A673 (cell line): ENCODE measurements around the gene ZNF827. TPM values are rescaled to one million over a fixed set of nuclear protein-coding genes. Genes with fewer than 3 reads are reported as not detected.

ENCODE experiments used
- BruUV-seq: library from RNA; stranded (reverse); fragments of 400-500 nt; replicated peaks from 2 replicates; lab custom pipeline; 2021; lab: Mats Ljungman, UMichigan
- CTCF ChIA-PET: fragments of 300-600 bp; sonication (Branson Sonifier 250); formaldehyde crosslinking; loops from one replicate; lab custom pipeline; 2022; ENCODE audit warnings: antibody characterized with exemption; lab: Charles Lee
- POLR2A ChIA-PET: fragments of 300-600 bp; sonication (Branson Sonifier 250); formaldehyde crosslinking; loops from one replicate; lab custom pipeline; 2022; ENCODE audit warnings: antibody characterized with exemption; ENCODE audit not compliant: low non-redundant PET; lab: Charles Lee
- DNase-seq: peaks from one replicate; pipeline ENCODE4 v3.0.0-alpha.2; 2015; ENCODE audit warnings: low spot score
- H3K27ac ChIP-seq: fragments of 200-600 bp; sonication (generic); 2 replicates; pipeline ENCODE4 v1.5.1; 2016; ENCODE audit warnings: mixed run types, low read depth, mild to moderate bottlenecking, mixed read lengths, antibody characterized with exemption, low read length; ENCODE audit not compliant: poor library complexity, severe bottlenecking
- H3K27me3 ChIP-seq: fragments of 200-600 bp; sonication (generic); replicated peaks from 2 replicates; pipeline ENCODE4 v1.6.1; 2017; ENCODE audit warnings: mixed run types, low read depth, mild to moderate bottlenecking, mixed read lengths, antibody characterized with exemption, low read length; ENCODE audit not compliant: insufficient read depth, poor library complexity
- H3K36me3 ChIP-seq: fragments of 200-600 bp; sonication (generic); 2 replicates; pipeline ENCODE4 v1.6.1; 2016; ENCODE audit warnings: mixed run types, mild to moderate bottlenecking, mixed read lengths, antibody characterized with exemption, low read length; ENCODE audit not compliant: insufficient read depth, poor library complexity, severe bottlenecking
- H3K4me1 ChIP-seq: fragments of 200-600 bp; sonication (generic); 2 replicates; pipeline ENCODE4 v1.6.1; 2017; ENCODE audit warnings: mixed run types, mild to moderate bottlenecking, mixed read lengths, antibody characterized with exemption, low read length; ENCODE audit not compliant: insufficient read depth, poor library complexity, severe bottlenecking
- H3K4me3 ChIP-seq: fragments of 200-600 bp; sonication (generic); 2 replicates; pipeline ENCODE4 v1.5.1; 2016; ENCODE audit warnings: low read depth, mixed run types, mild to moderate bottlenecking, mixed read lengths, low read length; ENCODE audit not compliant: poor library complexity, severe bottlenecking
- H3K9me3 ChIP-seq: fragments of 200-600 bp; sonication (generic); 2 replicates; pipeline ENCODE4 v1.6.1; 2016; ENCODE audit warnings: mixed run types, low read depth, mild to moderate bottlenecking, mixed read lengths, antibody characterized with exemption, low read length; ENCODE audit not compliant: poor library complexity, severe bottlenecking
- EZH2 ChIP-seq: fragments of 200-600 bp; sonication (generic); IDR thresholded peaks from 2 replicates; pipeline ENCODE4 v1.6.1; 2017; ENCODE audit warnings: borderline replicate concordance, low read depth, mild to moderate bottlenecking, mixed read lengths, antibody characterized with exemption, low read length; ENCODE audit not compliant: poor library complexity, severe bottlenecking
- intact Hi-C: fragments of 100-400 bp; cut with micrococcal nuclease; formaldehyde crosslinking; loops from one replicate; pipeline ENCODE4 v1.10.0; 2022; ENCODE audit not compliant: unreplicated experiment
- total RNA-seq: library from RNA; stranded (reverse); gene quantifications from 2 replicates; pipeline ENCODE4 v1.2.3, GENCODE V29; 2021
- TF ChIP-seq, protein P1 (sequence below): fragments of 300-800, 200-600 bp; sonication (generic); conservative IDR thresholded peaks from 2 replicates; pipeline ENCODE4 v1.5.1; 2017; ENCODE audit warnings: low read depth, mild to moderate bottlenecking, antibody characterized with exemption, low read length, moderate library complexity, mixed read lengths

Gene ZNF827
- total RNA-seq, 1 experiment from 2014 or later: 20.0 TPM

- Histone ChIP-seq H3K4me3 (no peak overlapping the region), H3K36me3 (no peaks in the 10 kb centered on the region), H3K27ac (no peak overlapping the region), H3K4me1 (peaks cover 11% of the 10 kb centered on the region), H3K9me3 (no peaks in the 10 kb centered on the region), H3K27me3 (no peaks in the 10 kb centered on the region)
- DNase-seq: no peak
- ChIA-PET POLR2A (no interaction called here), CTCF (no interaction called here)
- no TSS peak for BruUV-seq
- intact Hi-C loops: no loop called here
- no peak for TF ChIP-seq EZH2
- TF ChIP-seq, protein P1, sequence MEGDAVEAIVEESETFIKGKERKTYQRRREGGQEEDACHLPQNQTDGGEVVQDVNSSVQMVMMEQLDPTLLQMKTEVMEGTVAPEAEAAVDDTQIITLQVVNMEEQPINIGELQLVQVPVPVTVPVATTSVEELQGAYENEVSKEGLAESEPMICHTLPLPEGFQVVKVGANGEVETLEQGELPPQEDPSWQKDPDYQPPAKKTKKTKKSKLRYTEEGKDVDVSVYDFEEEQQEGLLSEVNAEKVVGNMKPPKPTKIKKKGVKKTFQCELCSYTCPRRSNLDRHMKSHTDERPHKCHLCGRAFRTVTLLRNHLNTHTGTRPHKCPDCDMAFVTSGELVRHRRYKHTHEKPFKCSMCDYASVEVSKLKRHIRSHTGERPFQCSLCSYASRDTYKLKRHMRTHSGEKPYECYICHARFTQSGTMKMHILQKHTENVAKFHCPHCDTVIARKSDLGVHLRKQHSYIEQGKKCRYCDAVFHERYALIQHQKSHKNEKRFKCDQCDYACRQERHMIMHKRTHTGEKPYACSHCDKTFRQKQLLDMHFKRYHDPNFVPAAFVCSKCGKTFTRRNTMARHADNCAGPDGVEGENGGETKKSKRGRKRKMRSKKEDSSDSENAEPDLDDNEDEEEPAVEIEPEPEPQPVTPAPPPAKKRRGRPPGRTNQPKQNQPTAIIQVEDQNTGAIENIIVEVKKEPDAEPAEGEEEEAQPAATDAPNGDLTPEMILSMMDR: no peak
Measured at GRCh38 chr4:145799223-145799622, 139.4 kb downstream of the ZNF827 start.

DNA sequence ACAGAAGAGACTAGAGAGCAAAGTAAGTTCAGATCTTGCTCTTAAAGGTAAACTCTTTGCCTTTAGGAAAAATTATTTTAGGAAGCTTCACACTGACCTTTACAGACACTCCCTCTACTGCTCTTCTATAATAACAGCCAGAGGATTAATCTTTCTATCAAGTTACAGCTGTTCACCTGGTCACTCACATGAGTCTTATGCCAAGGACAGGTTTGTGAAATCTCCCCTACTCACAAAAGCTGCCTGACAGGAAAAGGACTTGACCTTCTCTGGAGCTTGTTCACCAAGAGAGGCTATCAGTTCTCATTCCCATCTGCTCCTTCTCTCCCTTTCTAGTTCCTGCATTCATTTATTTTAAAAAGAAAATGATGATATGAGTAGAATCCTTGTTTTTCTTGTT, 141.3 kb downstream of the ZNF827 start:
- Histone ChIP-seq H3K27ac (no peak overlapping the region), H3K9me3 (no peaks in the 10 kb centered on the region), H3K4me1 (no peaks in the 10 kb centered on the region), H3K4me3 (no peak overlapping the region), H3K36me3 (no peaks in the 10 kb centered on the region), H3K27me3 (no peaks in the 10 kb centered on the region)
- intact Hi-C loops: no loop called here
- ChIA-PET CTCF (no interaction called here), POLR2A (no interaction called here)
- DNase-seq: no peak
- BruUV-seq: no TSS peak
- TF ChIP-seq, protein P1: no peak
- no peak for TF ChIP-seq EZH2

GRCh38 chr4:145796346-145796745, 142.3 kb downstream of the ZNF827 start:
- TF ChIP-seq EZH2: no peak
- TF ChIP-seq, protein P1: no peak
- Histone ChIP-seq H3K4me3 (no peak overlapping the region), H3K27me3 (no peaks in the 10 kb centered on the region), H3K9me3 (no peaks in the 10 kb centered on the region), H3K36me3 (no peaks in the 10 kb centered on the region), H3K27ac (no peak overlapping the region), H3K4me1 (no peaks in the 10 kb centered on the region)
- BruUV-seq: no TSS peak
- POLR2A ChIA-PET: no interaction called here
- intact Hi-C loops: no loop called here
- CTCF ChIA-PET: no interaction called here
- no peak for DNase-seq
